GM19035 (cell line): ENCODE data around the gene ARHGEF5.
A peak's percentile ranks its signal among the peaks of the same experiment; 100 is the strongest.

Source experiments
- ATAC-seq: cut with Tn5 transposase; IDR thresholded peaks from one replicate; pipeline ENCODE4 v1.9.1; 2021; ENCODE audit not compliant: unreplicated experiment

Gene ARHGEF5

GRCh38 chr7:144379776-144380384 is 24.7 kb downstream of the ARHGEF5 start:
- no peak for ATAC-seq

DNA sequence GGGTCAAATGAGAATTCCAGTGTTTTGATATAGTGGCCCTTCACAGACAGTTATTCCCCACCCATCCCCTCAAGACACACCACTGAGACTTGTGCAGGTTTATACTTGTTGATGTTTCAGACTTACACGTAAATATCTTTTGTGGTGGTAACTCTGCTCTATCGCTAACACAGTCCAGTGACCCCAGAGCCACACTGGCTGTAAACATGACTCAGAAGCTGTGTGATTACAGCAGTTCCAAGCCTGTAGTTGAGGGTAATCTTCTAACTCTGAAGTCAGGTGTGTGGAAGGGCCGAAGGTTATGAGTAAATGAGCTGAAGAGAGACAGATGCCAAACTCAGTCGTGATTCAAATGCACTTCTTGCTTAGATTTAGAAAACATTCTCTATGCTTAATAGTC is 28.9 kb downstream of the ARHGEF5 start:
- peak; percentile 74 for ATAC-seq

- ATAC-seq = no peak
These were observed 29.5 kb downstream of the ARHGEF5 start for GRCh38 chr7:144384555-144385245.

DNA sequence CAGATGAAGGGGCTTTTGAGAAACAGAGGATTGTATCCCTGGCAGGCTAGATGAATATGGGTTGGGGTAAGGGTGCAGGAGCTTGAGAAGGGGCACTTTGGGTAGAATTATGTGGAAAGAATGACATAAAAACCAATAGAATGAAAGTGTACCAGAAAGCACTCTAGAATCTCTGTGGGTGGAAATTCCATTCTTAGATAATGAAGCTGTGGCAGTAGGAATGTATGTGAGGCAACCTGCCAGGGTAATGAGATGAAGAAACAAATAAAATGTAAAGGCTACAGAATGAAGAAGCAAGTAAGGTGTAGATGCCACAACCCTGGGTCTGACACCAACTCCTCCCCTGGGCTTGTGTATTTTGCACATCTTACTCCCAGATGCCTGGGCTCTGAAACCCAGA is 31.5 kb downstream of the ARHGEF5 start:
- ATAC-seq = no peak

DNA sequence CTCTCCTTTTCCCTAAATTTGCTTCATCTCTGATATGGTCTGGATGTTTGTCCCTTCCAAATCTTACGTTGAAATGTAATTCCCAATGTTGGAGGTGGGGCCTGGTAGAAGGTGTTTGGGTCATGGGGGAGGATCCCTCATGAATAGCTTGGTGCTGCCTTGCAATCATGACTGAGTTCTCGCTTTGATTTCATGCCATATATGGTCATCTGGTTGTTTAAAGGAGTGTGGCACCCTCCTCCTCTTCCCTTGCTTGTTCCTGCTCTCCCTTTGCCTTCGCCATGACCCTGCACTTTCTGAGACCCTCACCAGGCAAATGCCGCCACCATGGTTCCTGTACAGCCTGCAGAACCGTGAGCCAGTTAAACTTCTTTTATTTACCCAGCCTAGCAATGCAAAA is 33.7 kb downstream of the ARHGEF5 start:
- no peak for ATAC-seq

DNA sequence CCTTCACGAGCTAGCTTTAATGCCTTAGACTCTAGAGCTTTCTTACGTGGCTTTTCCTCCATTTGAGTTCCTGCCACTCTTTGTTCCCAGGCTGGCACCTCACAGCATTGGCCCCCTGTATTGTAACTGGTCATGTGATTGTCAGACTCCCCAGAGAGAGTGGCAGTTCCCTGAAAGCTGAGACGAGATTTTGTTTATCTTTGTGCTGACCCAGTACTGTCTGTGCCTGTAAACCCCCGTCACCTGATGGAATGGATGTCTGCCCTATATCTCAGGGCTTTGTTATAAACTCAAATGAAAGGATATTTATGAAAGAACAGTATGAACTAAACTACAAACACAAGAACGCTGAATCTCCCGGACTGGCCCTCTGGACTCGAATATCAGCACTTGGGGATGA is 35.3 kb downstream of the ARHGEF5 start:
- ATAC-seq = no peak

DNA sequence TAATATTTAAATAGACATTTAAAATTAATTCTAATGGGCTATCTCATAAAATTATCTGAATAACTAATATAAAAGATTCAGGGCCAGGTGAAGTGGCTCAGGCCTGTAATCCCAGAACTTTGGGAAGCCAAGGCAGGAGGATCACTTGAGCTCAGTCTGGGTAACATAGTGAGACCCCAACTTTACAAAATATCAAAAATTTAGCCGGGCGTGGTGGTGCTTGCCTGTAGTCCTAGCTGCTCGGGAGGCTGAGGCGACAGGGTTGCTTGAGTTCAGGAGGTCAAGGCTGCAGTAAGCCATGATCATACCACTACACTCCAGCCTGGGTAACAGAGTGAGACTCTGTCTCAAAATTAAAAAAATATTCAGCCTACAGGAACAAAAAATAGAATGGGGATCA is 35.8 kb downstream of the ARHGEF5 start:
- ATAC-seq = no peak

- peak; percentile 85 for ATAC-seq
These were observed 36.6 kb downstream of the ARHGEF5 start for GRCh38 chr7:144391823-144392255.

DNA sequence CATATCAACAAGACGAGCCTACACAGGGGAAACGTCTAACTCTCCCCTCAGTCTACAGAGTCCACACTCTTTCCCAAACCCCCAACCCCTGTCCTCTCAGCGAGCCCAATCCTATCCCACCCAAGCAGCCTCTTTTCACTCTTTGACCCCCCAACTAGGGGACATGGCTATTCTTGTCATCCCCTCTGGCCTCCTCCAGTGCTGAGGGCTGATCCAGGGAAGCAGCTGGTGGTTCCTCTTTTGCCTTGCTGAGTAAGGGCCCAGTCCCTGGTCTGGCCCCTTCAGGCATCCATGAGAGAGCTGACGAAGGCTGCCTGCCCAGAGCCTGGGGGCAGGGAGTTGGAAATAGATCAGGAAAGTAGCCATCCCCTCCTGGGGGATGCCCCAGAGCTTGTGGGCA is 41.9 kb downstream of the ARHGEF5 start:
- no peak for ATAC-seq

DNA sequence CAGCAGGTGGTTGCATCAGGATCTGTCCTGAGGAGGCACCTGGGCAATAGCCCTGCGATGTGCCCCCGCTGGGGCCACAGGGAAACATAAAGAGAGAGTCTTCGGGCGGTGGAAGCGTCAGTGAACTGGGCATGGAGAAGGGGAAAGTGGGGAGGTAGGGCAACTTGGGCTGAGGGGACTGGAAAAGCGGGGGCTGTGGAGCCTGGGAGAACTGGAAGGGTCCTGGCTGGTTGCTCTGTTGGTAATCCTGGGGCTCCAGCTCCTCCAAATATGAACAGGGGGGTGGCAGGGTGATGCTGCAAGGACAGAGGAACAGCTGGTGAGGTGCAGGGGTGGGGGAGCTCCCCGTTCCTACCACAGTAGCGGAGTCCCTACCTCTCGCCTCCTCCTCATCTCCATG is 43.1 kb downstream of the ARHGEF5 start:
- no peak for ATAC-seq

GRCh38 chr7:144398911-144399310 is 43.7 kb downstream of the ARHGEF5 start:
- ATAC-seq = no peak

DNA sequence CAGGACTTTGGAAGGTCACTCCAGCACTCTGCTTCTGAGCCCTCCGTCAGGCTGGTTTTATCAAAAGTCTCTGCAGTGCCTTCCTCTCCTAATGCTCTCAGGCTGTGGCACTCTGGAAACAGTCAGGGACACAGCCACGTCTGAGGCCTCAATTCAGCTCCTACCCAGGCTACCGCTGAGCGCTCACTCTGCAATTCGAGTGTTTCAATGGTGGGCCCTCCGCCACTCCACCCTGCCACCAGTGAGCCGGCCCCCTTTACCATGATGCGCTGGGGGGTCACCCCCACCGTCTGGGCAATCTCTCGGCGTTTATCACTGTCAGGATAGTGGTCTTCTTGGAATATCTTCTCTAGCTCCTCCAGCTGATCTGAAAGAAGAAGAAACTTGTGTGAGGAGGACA is 44.7 kb downstream of the ARHGEF5 start:
- ATAC-seq = no peak

- ATAC-seq = no peak
These were observed 46.3 kb downstream of the ARHGEF5 start for GRCh38 chr7:144401490-144401889.

DNA sequence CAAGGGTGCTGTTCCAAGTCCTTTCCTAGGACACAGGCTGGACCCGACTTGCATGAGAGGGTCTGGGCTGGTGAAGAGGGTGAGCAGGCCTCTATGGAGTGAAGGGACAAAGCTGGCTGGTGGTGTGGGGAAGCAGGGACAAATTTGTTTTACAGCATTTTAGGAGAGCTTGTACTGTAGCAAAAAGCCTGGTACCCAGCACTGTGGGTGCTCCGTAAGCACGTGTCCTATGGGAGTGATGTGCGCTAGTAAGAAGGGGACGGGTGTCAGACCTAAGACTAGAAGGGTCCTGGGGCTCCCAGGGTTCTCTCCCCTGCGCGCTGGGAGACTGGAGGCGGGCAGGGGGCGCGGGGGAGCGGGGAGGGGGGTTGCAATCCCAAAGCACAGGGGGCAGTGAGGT is 47.9 kb downstream of the ARHGEF5 start:
- ATAC-seq = no peak

DNA sequence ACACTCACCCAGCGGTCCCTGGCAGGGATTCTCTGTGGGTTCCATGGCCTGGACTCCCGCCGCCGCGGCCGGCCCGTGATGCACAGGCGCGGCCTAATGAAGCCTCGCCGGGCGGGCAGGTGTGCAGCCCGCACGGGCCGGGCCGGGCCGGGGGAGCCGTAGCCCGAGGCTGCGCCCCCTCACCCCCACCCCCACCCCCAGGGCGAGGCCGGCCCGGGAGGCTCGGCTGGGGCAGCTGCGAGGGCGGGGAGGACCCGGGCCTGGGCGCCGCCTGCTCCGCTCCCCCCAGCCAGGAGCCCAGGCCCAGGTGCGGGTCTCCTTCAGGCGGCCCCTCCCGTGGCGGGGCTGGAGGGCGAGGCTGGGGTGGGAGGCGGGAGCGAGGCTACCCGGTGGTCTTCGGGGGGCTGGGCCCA is 48.5 kb downstream of the ARHGEF5 start, which contains the start of gene NOBOX:
TSS of gene NOBOX (minus strand) at position 45 of the 413 bp plus-strand sequence.
- ATAC-seq = no peak

DNA sequence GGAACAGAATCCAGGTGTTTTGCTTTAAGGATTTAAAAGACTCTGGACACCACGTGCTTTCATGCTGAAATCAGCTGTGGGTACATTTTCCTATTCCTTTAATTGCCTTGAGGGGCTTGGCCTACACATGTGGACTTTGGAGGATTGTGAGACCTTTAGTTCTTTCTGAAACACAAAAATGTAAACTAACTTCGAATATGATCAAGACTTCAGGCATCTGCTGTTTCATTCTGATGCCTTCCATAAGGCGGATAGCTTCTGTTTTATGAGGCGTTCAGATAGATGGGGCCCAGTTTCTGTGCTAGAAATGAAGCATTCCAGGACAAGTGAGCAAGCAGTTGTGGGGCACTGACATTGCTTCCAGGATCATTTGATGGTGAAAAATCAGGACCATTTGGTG is 49.7 kb downstream of the ARHGEF5 start:
- no peak for ATAC-seq

DNA sequence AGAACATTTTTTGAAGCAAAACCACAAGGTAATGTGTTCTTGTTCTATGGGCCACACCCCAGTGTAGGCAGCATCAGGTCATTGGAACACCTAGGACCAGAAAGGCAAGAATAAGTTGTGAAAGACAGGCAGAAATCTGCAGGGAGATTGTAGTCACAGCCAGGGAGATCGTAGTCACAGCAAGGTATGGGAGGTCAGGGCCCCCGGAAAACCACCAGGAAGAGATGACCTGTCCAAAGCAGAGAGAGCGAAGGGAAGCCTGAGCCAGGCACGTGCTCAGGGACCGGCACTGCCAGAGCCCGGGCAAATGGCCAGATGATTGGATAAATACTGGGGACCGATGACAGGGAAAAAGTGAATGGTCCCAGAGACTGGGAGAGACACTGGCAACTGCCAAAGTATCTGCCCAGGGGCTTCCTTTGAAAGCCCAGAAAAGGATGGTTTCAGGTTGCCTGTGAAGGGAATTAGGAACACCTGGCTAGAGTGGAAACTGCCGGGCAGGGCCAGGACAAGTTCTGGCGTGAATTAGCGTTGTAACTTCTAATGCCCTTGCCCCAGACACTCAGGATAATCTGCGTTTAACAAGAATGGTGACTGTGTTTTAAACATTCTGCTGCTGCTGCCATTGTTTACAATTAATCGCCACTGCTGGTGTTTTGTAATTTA is 52.2 kb downstream of the ARHGEF5 start:
- no peak for ATAC-seq

- no peak for ATAC-seq
These were observed 52.9 kb downstream of the ARHGEF5 start for GRCh38 chr7:144408121-144408520.

DNA sequence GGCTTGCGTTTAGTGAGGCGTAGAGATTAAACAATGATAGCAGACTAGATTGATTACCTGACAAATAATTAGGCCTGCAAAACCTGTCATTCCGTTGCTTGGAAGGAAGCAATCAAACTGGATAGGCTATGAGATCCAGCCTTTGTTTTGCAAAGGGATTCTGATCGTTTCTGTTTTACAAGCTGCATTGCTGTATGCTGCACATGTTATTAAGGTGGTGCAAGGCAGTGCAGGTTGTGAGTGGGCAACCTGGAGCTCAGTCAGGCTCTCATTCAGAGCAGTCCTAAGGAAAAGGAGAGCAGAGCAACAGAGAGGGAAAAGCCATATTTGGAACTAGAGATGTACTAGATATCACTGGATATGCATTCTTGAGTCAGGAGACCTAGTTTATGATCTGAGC is 55.2 kb downstream of the ARHGEF5 start:
- ATAC-seq = no peak

GRCh38 chr7:144414815-144415214 is 59.6 kb downstream of the ARHGEF5 start:
- ATAC-seq = no peak

GRCh38 chr7:144415858-144416257 is 60.7 kb downstream of the ARHGEF5 start:
- ATAC-seq = no peak

DNA sequence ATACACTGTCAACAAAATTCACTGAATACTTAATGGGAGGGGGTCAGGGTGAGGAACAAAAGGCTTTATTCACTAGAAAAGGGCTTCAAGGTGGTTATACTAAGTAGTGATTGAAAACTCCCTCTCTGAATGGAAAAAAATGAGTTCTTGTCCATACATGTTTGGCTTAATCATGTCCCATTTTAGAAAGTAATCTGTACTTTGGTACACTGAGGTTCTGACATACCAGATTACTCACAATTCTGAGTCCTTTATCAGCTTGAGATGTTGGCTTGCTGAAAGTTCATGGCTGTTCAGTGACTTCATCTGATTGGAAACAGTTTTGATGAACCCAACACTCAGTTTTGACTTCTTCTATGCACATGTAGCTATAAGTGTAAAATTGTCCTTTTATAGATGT is 61.1 kb downstream of the ARHGEF5 start:
- no peak for ATAC-seq
